Measurements from ENCODE around the gene FOXN3. TPM values are rescaled to one million over a fixed set of nuclear protein-coding genes. Genes with fewer than 3 reads are reported as not detected.

FOXN3 gene
- total RNA-seq, 1 donor from 2014 or later, result 74.7 TPM

- no peak for DNase-seq
These were observed 166.9 kb downstream of the FOXN3 start for GRCh38 chr14:89249972-89250654.

GRCh38 chr14:89249065-89249695 lies 167.9 kb downstream of the FOXN3 start:
- DNase-seq, result peak; percentile 38

- DNase-seq, result no peak
These were observed 168.5 kb downstream of the FOXN3 start for GRCh38 chr14:89248411-89249064.

GRCh38 chr14:89247457-89248122 lies 169.4 kb downstream of the FOXN3 start:
- no peak for DNase-seq

DNA sequence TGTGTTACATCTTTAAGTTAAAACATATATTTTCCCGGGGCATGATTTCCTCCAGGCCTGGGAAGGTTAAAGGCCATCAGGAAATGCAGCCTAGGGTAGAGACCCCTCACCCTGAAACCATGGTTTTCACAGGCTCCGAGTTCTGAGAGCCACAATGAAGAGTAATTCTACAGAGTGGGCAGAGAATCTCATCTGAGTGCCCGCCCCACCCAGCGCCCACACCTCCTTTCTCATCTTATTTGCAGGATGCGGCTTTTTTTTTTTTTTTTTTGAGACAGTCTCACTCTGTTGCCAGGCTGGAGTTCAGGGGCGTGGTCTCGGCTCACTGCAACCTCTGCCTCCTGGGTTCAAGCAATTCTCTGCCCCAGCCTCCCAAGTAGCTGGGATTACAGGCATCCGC lies 170.7 kb downstream of the FOXN3 start:
- no peak for DNase-seq

DNA sequence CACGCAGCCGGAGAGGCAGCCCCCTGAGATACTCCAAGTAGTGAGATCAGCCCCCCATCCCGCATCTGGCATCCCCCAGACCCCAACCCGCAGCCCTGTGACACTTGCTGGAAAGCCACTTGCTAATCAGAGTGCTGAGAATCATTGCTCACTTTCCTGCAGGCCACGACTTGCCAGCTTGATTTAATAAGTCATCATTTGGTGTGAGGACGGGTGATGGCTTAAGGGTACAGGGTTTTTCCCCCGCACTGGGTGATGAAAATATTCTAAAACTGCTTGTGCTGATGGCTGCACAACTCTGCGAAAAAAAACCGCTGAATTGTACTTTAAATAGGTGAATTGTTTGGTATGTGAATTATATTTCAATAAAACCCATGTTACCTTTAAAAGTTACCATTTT lies 171.2 kb downstream of the FOXN3 start:
- DNase-seq, result no peak

GRCh38 chr14:89244720-89245119 lies 172.3 kb downstream of the FOXN3 start:
- DNase-seq, result no peak

GRCh38 chr14:89243741-89244140 lies 173.3 kb downstream of the FOXN3 start:
- no peak for DNase-seq

DNA sequence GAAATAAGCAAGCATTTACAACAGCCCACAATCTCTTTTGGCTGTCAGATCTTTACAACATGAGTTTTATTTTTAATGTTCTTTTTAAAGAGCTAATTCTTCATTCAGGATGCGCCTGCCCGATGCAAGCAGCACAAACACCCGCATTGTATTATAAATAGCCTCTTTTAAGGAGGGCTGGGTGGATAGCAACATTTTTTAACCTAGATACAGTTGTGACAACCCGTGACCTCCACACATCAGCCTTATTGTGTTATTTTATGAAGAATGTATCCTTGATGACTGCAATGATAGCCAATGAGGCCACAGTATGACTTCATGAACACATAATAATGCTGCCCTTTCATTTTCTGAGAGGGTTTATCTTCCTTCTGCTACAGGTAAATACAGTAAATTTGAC lies 173.7 kb downstream of the FOXN3 start:
- DNase-seq, result no peak

DNA sequence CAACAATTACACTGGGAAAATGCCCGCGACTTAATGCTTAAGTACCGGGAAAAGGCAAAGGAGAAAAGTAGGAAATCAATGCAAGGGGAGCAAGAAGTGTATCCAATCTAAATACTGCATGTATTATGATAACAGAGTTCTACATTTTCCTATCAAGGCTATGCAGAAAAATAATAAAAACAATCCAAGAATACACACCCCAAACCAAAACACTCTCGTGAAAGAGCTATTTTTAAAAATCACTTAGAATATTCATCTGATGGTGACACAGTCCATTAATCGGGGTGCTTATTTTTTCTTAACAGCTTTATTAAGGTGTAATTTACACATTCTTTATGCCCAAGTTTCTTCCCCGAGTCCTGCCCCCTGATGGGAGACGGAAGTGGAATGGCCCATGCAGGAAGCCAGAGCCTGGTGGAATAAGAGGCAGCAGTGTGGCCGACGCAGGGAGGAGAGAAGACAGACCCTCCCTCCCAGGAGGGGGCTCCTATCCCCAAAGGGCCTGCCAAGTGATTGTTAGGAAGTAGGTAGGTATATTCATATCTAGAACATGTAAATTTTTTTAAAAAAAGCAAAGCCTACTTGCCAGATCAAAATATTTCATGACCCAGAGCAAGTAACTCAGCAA lies 174.3 kb downstream of the FOXN3 start:
- DNase-seq, result no peak

DNA sequence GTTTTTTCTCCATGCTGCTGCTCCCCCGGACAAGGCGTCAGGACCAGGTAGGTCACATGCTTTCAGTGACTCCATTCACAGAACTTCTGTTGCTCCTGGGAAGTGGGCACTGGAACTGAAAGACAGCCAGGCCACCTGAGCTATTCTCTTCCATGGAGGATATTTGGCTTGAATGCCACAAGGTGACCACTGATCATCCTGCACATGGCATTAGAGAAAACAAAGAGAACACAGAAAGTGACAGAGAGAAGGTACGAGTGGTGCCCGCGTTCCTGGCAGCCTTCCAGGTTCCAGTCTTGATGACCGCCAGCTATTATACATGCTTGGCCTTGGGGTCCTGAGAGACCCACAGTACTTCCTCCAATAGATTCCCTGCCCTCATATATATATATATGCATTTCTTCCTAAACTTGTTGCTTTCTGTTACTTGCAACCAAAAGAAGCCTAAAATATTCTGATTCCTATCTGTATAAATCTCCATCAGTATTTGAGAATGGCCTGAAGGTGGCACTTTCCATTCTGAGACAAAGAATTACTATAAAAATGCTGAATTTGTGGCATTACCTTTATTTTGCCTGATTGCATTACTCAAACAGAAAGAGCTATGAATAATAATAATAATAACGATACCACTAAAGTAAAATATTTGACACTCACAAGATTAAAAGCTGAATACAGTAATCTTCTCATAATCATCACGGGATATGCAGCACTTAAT lies 174.9 kb downstream of the FOXN3 start:
- no peak for DNase-seq

GRCh38 chr14:89241257-89241656 lies 175.8 kb downstream of the FOXN3 start:
- no peak for DNase-seq

DNA sequence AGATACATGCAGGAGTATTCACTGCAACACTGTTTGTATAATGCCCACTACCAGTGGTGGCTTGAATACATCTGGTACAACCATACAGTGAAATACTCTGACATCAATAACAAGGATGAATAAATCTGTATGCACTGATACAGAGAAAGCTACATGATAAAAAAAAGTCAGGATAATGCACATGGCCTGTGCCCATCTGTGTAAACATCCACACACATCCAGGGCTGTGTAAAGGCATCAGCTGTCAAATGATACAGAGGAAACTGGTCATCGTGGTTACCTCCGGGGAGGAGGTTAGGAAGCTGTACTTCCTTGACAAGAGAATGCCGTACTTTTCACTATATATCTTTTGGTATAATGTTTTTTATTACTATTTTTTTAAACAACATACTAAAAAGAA lies 176.6 kb downstream of the FOXN3 start:
- DNase-seq, result no peak

DNA sequence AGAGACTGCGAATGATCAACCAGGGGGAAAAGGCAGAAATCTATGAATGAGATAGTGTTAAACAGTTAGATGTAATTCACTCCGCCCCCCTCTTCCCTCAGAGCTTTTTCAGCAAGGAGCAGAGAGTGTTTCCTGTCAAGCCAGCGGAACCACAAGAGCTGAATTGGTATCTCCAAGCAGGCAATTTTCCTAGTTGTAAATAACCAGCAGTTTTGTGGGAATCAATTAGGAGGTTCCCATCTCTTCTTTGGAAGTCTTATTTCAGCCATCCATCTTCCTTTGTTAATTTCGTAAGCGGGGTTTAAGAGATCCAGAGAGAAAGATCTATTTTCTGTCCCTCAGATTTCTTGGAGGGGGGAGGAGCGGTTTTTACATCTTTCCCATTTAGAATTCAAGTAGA lies 178.0 kb downstream of the FOXN3 start:
- DNase-seq, result no peak

DNA sequence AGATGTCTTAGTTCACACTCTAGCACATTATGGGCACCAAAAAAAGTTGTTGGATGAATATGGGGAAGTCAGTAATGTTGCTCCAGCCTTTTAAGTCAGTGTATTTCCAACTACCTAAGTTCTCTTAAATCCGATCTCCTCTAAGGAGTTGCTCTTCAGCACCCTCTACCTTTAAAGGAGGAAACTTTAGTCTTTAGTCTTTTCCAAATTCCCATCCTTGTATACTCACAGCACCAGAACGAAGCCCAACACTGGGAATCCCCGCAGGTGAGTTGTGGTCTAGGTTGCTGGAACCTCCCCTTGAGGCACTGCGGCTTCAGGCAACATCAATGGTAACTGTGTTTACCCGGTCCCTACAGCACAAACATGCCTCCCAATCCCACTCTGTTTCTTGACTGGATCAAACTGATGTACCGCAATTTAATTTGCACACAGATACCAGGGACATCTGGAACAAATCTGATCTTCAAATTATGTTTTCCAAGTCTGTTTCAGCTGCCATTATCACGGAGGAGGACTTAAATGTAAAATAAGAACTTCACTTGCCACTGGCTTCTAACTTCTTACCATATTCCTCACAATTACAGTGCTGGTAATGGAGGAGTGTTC lies 179.0 kb downstream of the FOXN3 start:
- peak; percentile 42 for DNase-seq

DNA sequence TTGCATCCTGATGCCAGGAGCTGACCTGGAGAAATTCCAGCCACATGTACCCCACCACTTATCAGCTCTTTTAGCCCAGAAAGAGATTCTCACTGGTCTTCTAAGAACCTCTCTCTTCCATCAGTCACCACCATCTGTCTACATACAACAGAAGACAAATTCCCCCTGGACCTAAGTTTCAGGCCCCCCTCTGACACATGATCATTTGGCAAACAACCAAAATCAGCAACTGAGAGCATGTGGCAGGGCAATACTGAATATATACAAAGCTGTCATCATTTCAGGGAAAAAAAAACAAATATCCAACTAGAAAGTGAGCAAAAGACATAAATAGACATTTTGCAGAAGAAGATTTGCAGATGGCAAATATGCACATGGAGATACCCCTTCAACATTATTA lies 180.2 kb downstream of the FOXN3 start:
- peak; percentile 67 for DNase-seq

DNA sequence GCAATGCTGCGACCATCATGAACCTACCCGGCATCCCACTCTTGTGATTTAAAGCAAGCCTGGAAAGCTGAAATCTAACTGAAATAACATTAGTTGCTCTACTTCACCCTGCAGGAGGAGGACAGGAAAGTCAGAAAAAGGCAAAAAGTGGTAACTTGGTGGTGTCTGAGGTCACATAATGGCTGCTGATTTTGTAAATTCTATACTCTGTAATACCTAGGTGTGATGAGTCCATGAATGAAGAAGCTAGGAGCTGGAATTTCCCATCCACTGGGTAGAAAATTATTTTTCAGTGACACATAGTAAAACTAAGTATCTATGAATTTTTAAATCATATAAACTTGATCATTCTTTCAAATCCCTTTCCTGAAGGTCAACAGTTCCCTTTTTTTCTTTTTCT lies 183.8 kb downstream of the FOXN3 start:
- no peak for DNase-seq

- peak; percentile 48 for DNase-seq
These were observed 184.6 kb downstream of the FOXN3 start for GRCh38 chr14:89232265-89233070.

- DNase-seq, result no peak
These were observed 185.5 kb downstream of the FOXN3 start for GRCh38 chr14:89231426-89232113.

Measured in tongue (tissue), 2 donors.